ENCODE results near the gene JPH2.

JPH2 gene

DNA sequence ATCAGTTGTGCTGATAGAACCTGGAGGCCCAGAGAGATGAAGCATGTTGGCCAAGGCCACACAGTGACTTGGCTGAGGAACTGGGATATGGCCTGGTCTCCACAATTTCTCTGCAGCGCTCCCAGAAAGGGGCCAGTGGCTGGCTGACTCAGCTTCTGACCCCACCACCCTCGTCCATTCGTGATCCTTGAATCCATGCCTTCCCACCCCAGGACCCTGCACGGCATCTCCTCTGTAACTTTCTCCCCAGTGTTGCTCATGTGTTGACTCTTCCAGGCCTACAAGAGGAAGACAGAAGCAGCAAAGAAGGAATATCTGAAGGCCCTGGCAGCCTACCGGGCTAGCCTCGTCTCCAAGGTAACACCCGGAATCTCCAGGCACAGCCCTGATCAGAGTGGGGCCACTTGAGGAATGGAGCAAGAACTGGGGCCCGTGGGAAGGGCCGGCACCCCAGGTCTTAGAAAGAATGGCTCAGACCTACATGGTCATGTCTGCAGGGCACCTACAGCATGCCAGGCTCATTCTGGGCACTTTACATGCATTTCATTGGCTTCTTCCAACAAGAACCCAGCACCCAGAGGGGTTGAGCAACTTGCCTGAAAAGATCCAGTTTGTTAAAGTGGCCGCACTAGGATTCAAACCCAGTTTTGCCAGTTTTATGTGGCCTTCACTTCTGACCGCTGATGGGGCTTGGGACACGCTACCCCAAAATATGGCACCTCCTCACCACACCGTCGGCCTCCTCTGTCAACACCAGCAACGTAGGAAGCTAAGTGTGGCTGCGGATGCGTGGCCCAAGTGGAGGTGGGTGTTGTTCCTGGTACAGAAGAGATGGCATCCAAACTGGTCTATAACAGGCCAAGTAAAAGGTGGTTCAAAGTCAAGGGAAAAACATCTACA lies 122.2 kb downstream of the JPH2 start:
- H3K4me1 ChIP-seq (ENCODE audit: control insufficient read depth in 2 of 2, insufficient read depth in 2 of 2, low read length in 2 of 2) = peaks cover 0 to 3% of the 10 kb centered on the region in 2 donors
- H3K27ac ChIP-seq (ENCODE audit: low read depth in 2 of 2, low read length in 2 of 2) = no peak overlapping the region
- no peaks in the 10 kb centered on the region for H3K36me3 ChIP-seq (ENCODE audit: control insufficient read depth in 2 of 2, insufficient read depth in 2 of 2, low read length in 2 of 2)
- H3K9me3 ChIP-seq (ENCODE audit: control insufficient read depth in 2 of 2, low read length in 2 of 2) = no peaks in the 10 kb centered on the region
- no peaks in the 10 kb centered on the region for H3K27me3 ChIP-seq (ENCODE audit: control insufficient read depth in 2 of 2, insufficient read depth in 2 of 2, low read length in 2 of 2)
- H3K9ac ChIP-seq (ENCODE audit: low read depth in 1 of 2, low read length in 2 of 2) = no peak overlapping the region
- no peak overlapping the region for H3K4me3 ChIP-seq (ENCODE audit: low read length in 2 of 2)

Data from mucosa of rectum (tissue), 2 donors.